Measurements from ENCODE around the gene KRTAP12-2. TPM values are rescaled to one million over a fixed set of nuclear protein-coding genes. Genes with fewer than 3 reads are reported as not detected.

The KRTAP12-2 gene
- total RNA-seq, 2 donors from 2014 or later = not detected

DNA sequence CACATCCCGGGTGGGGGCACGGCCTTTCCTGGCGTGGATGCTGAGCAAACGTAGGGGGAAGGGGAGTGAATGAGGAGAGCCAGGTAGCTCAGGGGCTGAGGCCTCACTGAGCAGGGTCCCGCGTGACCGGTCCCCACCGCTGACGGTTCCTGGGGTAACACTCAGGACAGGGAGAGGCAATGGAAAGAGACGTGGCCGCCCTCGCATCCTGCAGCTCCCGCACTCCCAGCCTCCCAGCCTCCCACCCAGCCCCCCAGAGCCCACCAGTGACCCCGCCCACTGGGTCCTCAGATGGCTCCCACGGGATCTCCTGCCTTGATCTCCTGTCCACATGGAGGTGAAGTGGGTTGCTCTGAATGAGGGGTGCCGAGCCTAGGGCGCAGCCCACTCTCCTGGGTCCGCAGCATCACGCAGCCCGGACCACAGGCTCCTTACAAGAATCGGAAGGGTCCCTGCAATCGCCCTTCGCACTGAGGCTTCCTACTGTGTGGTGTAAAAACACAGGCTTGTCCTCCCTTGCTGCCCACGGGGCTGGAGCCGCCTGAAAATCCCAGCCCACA lies 42.2 kb upstream of the KRTAP12-2 start:
- Histone ChIP-seq H3K27ac (no peak overlapping the region), H3K4me3 (peak overlapping the region; percentile 36), H3K4me1 (ENCODE audit: control insufficient read depth in 1 of 2, low read depth in 2 of 2) (no peaks in the 10 kb centered on the region), H3K36me3 (no peaks in the 10 kb centered on the region), H3K9me3 (no peaks in the 10 kb centered on the region), H3K27me3 (replicated peaks; ENCODE audit: insufficient read depth) (peaks cover 10% of the 10 kb centered on the region)
- DNase-seq (ENCODE audit: low spot score) = no peak
- no peak for ATAC-seq (ENCODE audit: insufficient number of reproducible peaks, low FRiP score, low read depth)
- TF ChIP-seq, protein P1, sequence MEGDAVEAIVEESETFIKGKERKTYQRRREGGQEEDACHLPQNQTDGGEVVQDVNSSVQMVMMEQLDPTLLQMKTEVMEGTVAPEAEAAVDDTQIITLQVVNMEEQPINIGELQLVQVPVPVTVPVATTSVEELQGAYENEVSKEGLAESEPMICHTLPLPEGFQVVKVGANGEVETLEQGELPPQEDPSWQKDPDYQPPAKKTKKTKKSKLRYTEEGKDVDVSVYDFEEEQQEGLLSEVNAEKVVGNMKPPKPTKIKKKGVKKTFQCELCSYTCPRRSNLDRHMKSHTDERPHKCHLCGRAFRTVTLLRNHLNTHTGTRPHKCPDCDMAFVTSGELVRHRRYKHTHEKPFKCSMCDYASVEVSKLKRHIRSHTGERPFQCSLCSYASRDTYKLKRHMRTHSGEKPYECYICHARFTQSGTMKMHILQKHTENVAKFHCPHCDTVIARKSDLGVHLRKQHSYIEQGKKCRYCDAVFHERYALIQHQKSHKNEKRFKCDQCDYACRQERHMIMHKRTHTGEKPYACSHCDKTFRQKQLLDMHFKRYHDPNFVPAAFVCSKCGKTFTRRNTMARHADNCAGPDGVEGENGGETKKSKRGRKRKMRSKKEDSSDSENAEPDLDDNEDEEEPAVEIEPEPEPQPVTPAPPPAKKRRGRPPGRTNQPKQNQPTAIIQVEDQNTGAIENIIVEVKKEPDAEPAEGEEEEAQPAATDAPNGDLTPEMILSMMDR (IDR thresholded peaks at IDR 0.05) = no peak

DNA sequence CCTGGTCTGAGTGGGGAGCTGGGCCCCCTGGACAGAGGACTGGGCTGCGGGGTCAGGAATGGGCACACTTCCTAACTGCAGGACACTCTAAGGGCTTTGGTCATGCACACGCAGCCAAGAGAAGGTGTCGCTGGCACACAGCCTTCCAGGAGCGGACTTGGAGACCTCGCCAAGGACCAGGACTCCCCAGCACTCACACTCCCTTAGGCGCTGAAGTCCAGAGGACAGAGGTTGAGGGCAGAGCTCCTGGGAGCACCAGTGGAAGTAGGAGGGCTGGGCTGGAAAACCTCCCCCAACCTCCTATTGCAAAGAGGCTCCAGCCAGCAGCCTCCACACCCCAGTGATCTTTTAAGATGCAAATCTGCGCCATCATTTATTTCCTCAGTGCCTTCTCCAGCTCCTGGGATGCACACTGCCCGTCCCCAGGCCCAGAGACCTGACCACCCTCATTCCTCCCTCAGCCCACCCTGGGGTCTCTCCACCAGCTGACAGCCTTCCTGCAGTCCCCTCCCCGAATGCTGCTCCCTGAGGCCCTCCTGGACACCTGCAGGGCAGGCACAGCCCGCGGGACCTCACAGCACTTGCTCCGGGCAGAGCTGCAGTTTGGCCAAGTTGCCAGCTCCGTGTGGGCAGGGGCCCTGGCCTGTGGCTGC lies 41.6 kb upstream of the KRTAP12-2 start:
- ATAC-seq (ENCODE audit: insufficient number of reproducible peaks, low FRiP score, low read depth) = no peak
- no peak for DNase-seq (ENCODE audit: low spot score)
- H3K27me3 ChIP-seq (replicated peaks; ENCODE audit: insufficient read depth) = peaks cover 10% of the 10 kb centered on the region

DNA sequence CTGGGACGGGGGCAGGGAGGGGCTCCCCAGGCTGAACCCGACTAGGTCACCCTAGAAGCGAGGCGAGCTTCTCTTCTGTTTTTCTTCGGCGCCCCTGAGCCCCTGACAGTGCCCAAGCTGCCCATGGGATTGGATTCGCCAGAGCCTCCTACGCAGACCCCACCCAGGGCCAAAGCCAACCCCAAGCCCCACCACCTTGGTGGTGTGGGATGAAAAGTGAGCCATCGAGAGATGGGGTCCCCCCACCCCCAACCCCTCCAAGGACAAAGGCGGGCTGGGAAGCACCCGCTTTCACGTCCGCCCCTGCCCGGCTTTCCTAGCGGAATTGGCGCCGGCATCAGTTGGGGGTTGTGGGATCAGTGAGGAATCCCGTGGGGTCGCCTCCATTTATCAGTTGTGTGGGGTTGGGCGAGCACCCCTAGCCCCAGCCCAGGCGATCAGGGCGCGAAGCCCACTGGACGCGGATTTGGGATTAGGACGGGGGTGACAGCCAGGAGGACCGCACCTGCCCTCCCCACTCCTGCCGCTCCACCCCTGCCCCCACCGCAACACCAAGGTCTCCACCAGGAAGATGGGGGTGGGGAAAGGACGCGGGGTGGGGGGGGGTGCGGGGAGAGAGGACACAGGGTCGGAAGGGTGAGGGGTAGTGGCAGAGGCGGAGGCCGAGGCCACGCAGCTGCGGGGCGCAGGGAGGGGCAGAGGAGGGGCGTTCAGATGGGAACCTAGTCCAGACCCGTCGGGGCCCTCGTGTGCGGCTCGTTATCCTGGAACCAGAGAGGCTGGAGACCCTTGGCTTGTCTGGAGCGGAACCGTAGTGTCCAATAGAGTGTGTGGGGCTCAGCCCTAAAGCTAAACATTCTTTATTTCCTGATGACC lies 40.2 kb upstream of the KRTAP12-2 start:
- TF ChIP-seq, protein P1 (IDR thresholded peaks at IDR 0.05) = no peak
- H3K9me3 ChIP-seq = no peaks in the 10 kb centered on the region
- H3K4me3 ChIP-seq = no peak overlapping the region
- H3K27me3 ChIP-seq (replicated peaks; ENCODE audit: insufficient read depth) = peaks cover 10% of the 10 kb centered on the region
- no peaks in the 10 kb centered on the region for H3K4me1 ChIP-seq (ENCODE audit: control insufficient read depth in 1 of 2, low read depth in 2 of 2)
- DNase-seq (ENCODE audit: low spot score) (no peak), ATAC-seq (ENCODE audit: insufficient number of reproducible peaks, low FRiP score, low read depth) (no peak)
- H3K27ac ChIP-seq = no peak overlapping the region
- H3K36me3 ChIP-seq = no peaks in the 10 kb centered on the region

More for the DNA sequence above, 41.6 kb upstream of the KRTAP12-2 start:
- TF ChIP-seq, protein P1 (IDR thresholded peaks at IDR 0.05) = no peak
- Histone ChIP-seq H3K27ac (no peak overlapping the region), H3K4me1 (ENCODE audit: control insufficient read depth in 1 of 2, low read depth in 2 of 2) (no peaks in the 10 kb centered on the region), H3K9me3 (no peaks in the 10 kb centered on the region), H3K4me3 (no peak overlapping the region), H3K36me3 (no peaks in the 10 kb centered on the region)

DNA sequence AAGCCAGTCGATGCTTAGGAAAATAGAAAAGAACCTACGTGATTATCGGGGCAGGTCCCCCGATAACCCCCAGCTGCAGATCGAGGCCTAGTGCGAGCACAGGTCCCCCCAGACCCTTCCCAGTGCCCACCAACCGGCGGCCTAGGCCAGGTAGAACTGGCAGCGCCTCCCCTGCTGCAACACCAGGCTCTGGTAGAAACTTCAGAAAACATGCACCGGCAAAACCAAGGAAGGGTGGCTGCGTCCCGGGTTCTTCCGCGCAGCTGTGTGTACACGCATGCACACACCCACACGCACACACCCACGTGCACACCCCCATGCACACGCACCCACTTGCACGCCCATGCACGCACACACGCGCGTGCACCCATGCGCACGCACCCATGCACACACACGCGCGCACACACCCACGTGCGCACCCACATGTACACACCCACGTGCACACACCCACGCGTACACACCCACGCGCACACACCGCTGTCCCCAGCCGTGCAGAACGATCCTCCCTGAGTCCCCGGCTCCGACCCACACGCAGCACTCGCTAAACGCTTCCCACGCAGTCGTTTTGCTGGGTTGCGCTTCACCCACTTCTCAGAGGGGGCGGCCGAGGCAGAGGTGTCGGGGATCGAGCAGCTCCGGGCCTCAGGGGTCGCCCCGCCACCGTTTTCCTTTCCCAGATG lies 39.4 kb upstream of the KRTAP12-2 start:
- no peak for ATAC-seq (ENCODE audit: insufficient number of reproducible peaks, low FRiP score, low read depth)
- H3K4me3 ChIP-seq = no peak overlapping the region
- H3K27me3 ChIP-seq (replicated peaks; ENCODE audit: insufficient read depth) = peaks cover 10% of the 10 kb centered on the region
- no peaks in the 10 kb centered on the region for H3K4me1 ChIP-seq (ENCODE audit: control insufficient read depth in 1 of 2, low read depth in 2 of 2)
- H3K9me3 ChIP-seq = no peaks in the 10 kb centered on the region
- TF ChIP-seq, protein P1 (IDR thresholded peaks at IDR 0.05) = no peak
- no peaks in the 10 kb centered on the region for H3K36me3 ChIP-seq
- DNase-seq (ENCODE audit: low spot score) = no peak
- no peak overlapping the region for H3K27ac ChIP-seq

DNA sequence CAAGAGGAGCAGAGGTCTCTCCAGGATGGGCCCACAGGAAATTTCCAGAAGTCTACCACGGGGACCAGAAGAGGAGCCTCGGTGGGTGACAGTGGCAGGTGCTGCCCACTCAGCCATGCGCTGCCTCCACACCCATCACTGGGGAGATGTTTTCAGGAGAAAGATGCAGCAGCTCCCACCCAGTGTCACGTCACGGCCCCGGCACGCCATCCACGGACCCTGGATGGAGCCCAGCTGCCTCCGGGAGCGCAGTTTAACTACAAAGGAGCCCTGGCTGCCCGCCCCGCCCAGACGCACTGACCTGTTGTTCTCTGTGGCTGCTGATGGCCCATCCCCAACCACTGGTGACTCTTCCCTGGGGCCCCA lies 37.9 kb upstream of the KRTAP12-2 start:
- TF ChIP-seq, protein P1 (IDR thresholded peaks at IDR 0.05) = no peak
- no peak for ATAC-seq (ENCODE audit: insufficient number of reproducible peaks, low FRiP score, low read depth)
- H3K27ac ChIP-seq = no peak overlapping the region
- H3K9me3 ChIP-seq = no peaks in the 10 kb centered on the region
- DNase-seq (ENCODE audit: low spot score) = no peak
- no peaks in the 10 kb centered on the region for H3K4me1 ChIP-seq (ENCODE audit: control insufficient read depth in 1 of 2, low read depth in 2 of 2)
- peaks cover 10% of the 10 kb centered on the region for H3K27me3 ChIP-seq (replicated peaks; ENCODE audit: insufficient read depth)
- H3K4me3 ChIP-seq = no peak overlapping the region
- H3K36me3 ChIP-seq = no peaks in the 10 kb centered on the region
